Neural crest cell (in vitro differentiated cells): Measurements from ENCODE around the gene MYL9. TPM values are rescaled to one million over a fixed set of nuclear protein-coding genes. Genes with fewer than 3 reads are reported as not detected.

Experiments
- DNase-seq: peaks from one replicate; pipeline ENCODE4 v3.0.0; 2021; ENCODE audit warnings: low read depth, mixed read lengths, low spot score
- H3K27ac Mint-ChIP-seq: one replicate; pipeline ENCODE4 v1.8.0; 2021; ENCODE audit warnings: mild to moderate bottlenecking, mixed read lengths; ENCODE audit not compliant: unreplicated experiment
- H3K27me3 Mint-ChIP-seq: 2 replicates; pipeline ENCODE4 v1.8.0; 2021; ENCODE audit warnings: low read depth, mild to moderate bottlenecking, mixed read lengths
- H3K36me3 Mint-ChIP-seq: 2 replicates; pipeline ENCODE4 v1.8.0; 2021; ENCODE audit warnings: low read depth, mild to moderate bottlenecking, mixed read lengths
- H3K4me1 Mint-ChIP-seq: 2 replicates; pipeline ENCODE4 v1.8.0; 2021; ENCODE audit warnings: mixed read lengths
- H3K4me3 Mint-ChIP-seq: one replicate; pipeline ENCODE4 v1.8.0; 2021; ENCODE audit warnings: mild to moderate bottlenecking, mixed read lengths
- H3K9me3 Mint-ChIP-seq: 2 replicates; pipeline ENCODE4 v1.8.0; 2021; ENCODE audit warnings: mixed read lengths
- long read RNA-seq: library from polyadenylated mRNA; unstranded; transcript quantifications from one replicate; pipeline ENCODE4 v2.0.0, GENCODE V29; 2020
- total RNA-seq: library from RNA; stranded (reverse); gene quantifications from 2 replicates; pipeline ENCODE4 v1.2.1, GENCODE V29; 2021
- TF ChIP-seq, protein P1 (sequence below): fragments of 200-600 bp; sonication (generic); conservative IDR thresholded peaks from 2 replicates; pipeline ENCODE4 v1.5.0; 2021; ENCODE audit warnings: antibody characterized with exemption, mild to moderate bottlenecking

Gene MYL9
- 19.7 and 19.8 TPM in 2 replicates for total RNA-seq
- long read RNA-seq, partial matches to known transcripts = 2 of 2 reads
- long read RNA-seq, other reads (novel, unspliced or antisense) = 0 of 2 reads

- H3K36me3 Mint-ChIP-seq = no peaks in the 10 kb centered on the region
- peaks cover 14% of the 10 kb centered on the region for H3K4me1 Mint-ChIP-seq
- no peak within 1 kb of the TSS for H3K27ac Mint-ChIP-seq
- peak within 1 kb of the TSS; percentile 49 for H3K4me3 Mint-ChIP-seq
- DNase-seq = peak; percentile 36
- no peaks in the 10 kb centered on the region for H3K9me3 Mint-ChIP-seq
- no peaks in the 10 kb centered on the region for H3K27me3 Mint-ChIP-seq
- TF ChIP-seq, protein P1, sequence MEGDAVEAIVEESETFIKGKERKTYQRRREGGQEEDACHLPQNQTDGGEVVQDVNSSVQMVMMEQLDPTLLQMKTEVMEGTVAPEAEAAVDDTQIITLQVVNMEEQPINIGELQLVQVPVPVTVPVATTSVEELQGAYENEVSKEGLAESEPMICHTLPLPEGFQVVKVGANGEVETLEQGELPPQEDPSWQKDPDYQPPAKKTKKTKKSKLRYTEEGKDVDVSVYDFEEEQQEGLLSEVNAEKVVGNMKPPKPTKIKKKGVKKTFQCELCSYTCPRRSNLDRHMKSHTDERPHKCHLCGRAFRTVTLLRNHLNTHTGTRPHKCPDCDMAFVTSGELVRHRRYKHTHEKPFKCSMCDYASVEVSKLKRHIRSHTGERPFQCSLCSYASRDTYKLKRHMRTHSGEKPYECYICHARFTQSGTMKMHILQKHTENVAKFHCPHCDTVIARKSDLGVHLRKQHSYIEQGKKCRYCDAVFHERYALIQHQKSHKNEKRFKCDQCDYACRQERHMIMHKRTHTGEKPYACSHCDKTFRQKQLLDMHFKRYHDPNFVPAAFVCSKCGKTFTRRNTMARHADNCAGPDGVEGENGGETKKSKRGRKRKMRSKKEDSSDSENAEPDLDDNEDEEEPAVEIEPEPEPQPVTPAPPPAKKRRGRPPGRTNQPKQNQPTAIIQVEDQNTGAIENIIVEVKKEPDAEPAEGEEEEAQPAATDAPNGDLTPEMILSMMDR = no peak
Measured at GRCh38 chr20:36541227-36541767, at the start of gene MYL9. Gene MYL9, plus strand, starts transcription at chr20:36541519. Its CDS starts 3,366 bp downstream, at chr20:36544885.

GRCh38 chr20:36491901-36492617, 49.3 kb upstream of the MYL9 start:
- TF ChIP-seq, protein P1 = no peak
- H3K4me1 Mint-ChIP-seq = peaks cover 23% of the 10 kb centered on the region
- no peak overlapping the region for H3K27ac Mint-ChIP-seq
- no peak for DNase-seq
- no peaks in the 10 kb centered on the region for H3K9me3 Mint-ChIP-seq
- no peak overlapping the region for H3K4me3 Mint-ChIP-seq
- no peaks in the 10 kb centered on the region for H3K27me3 Mint-ChIP-seq
- peaks cover 5% of the 10 kb centered on the region for H3K36me3 Mint-ChIP-seq

GRCh38 chr20:36493051-36493800, 48.1 kb upstream of the MYL9 start:
- H3K4me1 Mint-ChIP-seq = peaks cover 30% of the 10 kb centered on the region
- no peak overlapping the region for H3K27ac Mint-ChIP-seq
- no peak for DNase-seq
- H3K36me3 Mint-ChIP-seq = peaks cover 7% of the 10 kb centered on the region
- H3K27me3 Mint-ChIP-seq = no peaks in the 10 kb centered on the region
- no peak overlapping the region for H3K4me3 Mint-ChIP-seq
- TF ChIP-seq, protein P1 = peak; percentile 47
- no peaks in the 10 kb centered on the region for H3K9me3 Mint-ChIP-seq

- no peak for DNase-seq
- H3K27ac Mint-ChIP-seq = no peak overlapping the region
- H3K36me3 Mint-ChIP-seq = peaks cover 7% of the 10 kb centered on the region
- TF ChIP-seq, protein P1 = no peak
- H3K27me3 Mint-ChIP-seq = no peaks in the 10 kb centered on the region
- no peaks in the 10 kb centered on the region for H3K9me3 Mint-ChIP-seq
- peaks cover 33% of the 10 kb centered on the region for H3K4me1 Mint-ChIP-seq
- no peak overlapping the region for H3K4me3 Mint-ChIP-seq
Measured at GRCh38 chr20:36493801-36494114, 47.6 kb upstream of the MYL9 start.

GRCh38 chr20:36496707-36497669, 44.3 kb upstream of the MYL9 start:
- Mint-ChIP-seq H3K27me3 (no peaks in the 10 kb centered on the region), H3K9me3 (no peaks in the 10 kb centered on the region), H3K27ac (peak overlapping the region; percentile 35), H3K4me3 (peak overlapping the region; percentile 41), H3K4me1 (peaks cover 27% of the 10 kb centered on the region), H3K36me3 (peaks cover 6% of the 10 kb centered on the region)
- TF ChIP-seq, protein P1 = no peak
- no peak for DNase-seq
